K562 (cell line): ENCODE data around the gene TRABD2B.

Source experiments
- MAZ ChIP-seq, 2 experiments: fragments of 450-650 bp in 1 of 2; sonication (generic) in 1 of 2; formaldehyde crosslinking; IDR thresholded peaks in 1 of 2; conservative IDR thresholded peaks in 1 of 2; 2 replicates each; pipeline versions ENCODE4 v1.4.0 to v1.5.0; 2020; ENCODE audit warnings: mild to moderate bottlenecking in 1 of 2, missing genetic modification reagents in 1 of 2
- MBD1 ChIP-seq: fragments of 250-450 bp; sonication (Bioruptor Pico); IDR thresholded peaks from 2 replicates; pipeline ENCODE4 v1.8.0; 2022; ENCODE audit warnings: inconsistent platforms
- NRF1 ChIP-seq, 2 experiments: fragments of 450-650 bp; IDR thresholded peaks in 1 of 2; conservative IDR thresholded peaks in 1 of 2; 2 replicates each; pipeline ENCODE4 v1.6.1; 2014; ENCODE audit warnings: mild to moderate bottlenecking in 2 of 2
- POLR2AphosphoS5 ChIP-seq: IDR thresholded peaks from 2 replicates; pipeline ENCODE4 v1.6.1; 2011; ENCODE audit warnings: mild to moderate bottlenecking, low read depth, low read length, moderate library complexity; ENCODE audit not compliant: control insufficient read depth, insufficient read depth
- TARDBP ChIP-seq: fragments of 450-650 bp; IDR thresholded peaks from 2 replicates; pipeline ENCODE4 v1.6.1; 2016
- ZFP36 ChIP-seq: fragments of 150-350 bp; IDR thresholded peaks from 2 replicates; pipeline ENCODE4 v1.6.1; 2018; ENCODE audit warnings: low read length, low read depth; ENCODE audit not compliant: partially characterized antibody
- TF ChIP-seq, protein P1 (sequence below): fragments of 250-450 bp; sonication (Bioruptor Pico); IDR thresholded peaks from 2 replicates; pipeline ENCODE4 v1.8.0; 2021; ENCODE audit warnings: borderline replicate concordance, mild to moderate bottlenecking, moderate library complexity; ENCODE audit not compliant: poor library complexity, severe bottlenecking

DNA sequence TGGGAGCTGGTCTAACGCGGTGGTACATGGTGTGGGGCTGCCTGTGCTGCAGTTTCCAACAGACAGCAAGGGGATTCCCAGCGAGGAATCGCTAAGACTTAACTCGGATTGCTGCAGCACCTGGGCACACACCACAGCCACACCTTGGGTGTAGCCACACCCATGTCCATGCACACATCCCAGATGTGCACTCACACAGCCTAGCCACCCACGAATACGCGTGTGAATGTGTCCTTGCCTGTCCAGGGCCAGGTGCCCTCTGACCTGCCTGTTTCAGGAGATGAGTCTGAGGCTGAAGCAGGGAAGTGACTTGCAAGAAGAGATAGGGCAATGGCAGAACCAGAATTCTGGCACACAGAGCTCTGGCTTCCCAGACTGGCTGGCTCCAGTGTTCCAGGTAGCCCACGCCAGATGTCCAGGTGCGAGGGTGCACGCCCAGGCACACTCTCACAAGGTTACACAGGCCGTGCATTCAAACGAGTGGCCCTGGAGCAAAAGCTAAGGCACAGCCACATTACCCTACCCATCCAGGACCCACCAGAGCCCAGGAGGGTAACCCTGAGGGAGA lies 272.7 kb downstream of the TRABD2B start:
- TF ChIP-seq MAZ (CRISPR knock-in tag; conservative IDR thresholded peaks at IDR 0.05 in 1 of 2, IDR thresholded peaks at IDR 0.05 in 1 of 2) = no peak
- TF ChIP-seq TARDBP = no peak
- no peak for TF ChIP-seq POLR2AphosphoS5
- TF ChIP-seq, protein P1, sequence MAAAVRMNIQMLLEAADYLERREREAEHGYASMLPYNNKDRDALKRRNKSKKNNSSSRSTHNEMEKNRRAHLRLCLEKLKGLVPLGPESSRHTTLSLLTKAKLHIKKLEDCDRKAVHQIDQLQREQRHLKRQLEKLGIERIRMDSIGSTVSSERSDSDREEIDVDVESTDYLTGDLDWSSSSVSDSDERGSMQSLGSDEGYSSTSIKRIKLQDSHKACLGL (CRISPR knock-in tag) = no peak
- TF ChIP-seq ZFP36 = no peak
- TF ChIP-seq NRF1 (conservative IDR thresholded peaks at IDR 0.05 in 1 of 2, IDR thresholded peaks at IDR 0.05 in 1 of 2) = no peak
- TF ChIP-seq MBD1 (CRISPR knock-in tag) = no peak
